ENCODE measurements around the gene CHRDL2.

The CHRDL2 gene

GRCh38 chr11:74683279-74683871, 47.9 kb downstream of the CHRDL2 start:
- FAIRE-seq: no peak

DNA sequence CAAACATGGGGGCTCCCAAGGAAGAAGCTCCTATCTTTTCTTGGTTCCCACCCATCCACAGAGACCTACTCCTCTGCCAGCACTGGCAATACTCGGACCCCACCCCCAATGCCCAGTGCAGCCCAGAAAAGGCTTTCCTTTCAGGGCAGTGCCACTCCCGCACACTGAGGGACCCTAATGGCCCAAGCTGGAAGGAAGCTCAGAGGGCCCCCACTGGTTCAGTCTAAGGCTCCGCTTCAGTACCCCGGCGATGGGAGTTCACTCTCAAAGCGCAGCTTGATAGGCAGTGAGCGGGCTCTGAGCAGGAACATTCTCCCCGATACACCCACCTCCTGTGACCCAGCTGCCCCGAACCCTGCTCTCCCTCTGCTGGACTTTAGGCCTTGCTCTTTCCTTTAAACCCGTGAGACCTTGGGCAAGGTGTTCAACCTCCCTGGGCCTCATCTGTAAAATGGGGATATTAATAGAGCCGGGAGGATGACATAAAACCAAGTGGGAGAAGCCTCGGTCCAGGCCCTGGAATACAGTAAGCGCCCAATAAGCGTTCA, 48.4 kb downstream of the CHRDL2 start:
- FAIRE-seq: no peak

DNA sequence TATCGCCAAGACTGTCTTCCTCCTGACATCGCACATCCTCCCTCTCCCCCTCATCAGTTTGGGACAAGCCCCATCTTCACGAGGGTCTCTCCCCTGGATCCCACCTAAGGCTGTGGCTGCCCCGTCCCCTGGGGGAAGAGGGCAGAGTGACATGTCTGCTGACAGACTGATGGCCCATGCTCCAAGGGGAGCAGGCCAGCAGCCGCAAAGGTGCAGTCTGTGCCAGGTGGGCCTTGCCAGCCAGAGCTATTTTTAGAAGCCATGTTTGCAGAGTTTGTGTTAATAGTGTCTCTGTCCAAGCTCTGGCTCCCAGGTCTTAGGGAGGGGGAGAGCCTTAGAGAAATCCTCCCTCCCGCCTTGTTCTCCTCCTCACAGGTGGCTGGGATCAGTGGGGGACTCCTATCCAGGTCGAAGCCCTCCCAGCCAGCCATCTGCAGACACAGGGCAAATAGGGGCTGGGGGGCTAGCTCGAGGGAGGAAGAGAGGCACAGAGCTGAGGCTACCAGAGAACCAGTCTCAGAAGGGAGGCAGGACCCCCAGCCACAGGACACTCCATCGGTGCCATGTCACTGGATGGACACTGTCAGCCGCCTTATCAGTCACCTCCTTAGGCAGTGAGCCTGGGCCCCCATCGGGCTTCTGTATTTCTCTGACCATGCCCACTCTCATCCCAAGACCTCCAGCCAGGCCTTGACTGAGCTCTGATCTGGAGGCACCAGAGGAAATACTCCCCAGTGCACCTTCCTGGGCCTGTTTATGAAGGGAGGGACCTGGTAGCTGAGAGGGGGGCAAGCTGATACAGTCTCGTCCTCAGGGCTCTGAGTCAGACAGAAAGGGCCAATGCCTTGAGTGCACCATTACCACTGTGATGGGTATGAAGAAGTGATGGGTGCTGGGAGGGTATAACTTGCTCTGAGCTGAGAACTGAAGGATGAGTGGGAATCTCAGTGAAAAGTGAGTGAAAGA, 49.3 kb downstream of the CHRDL2 start:
- FAIRE-seq: peak; percentile 72

- no peak for FAIRE-seq
Measured at GRCh38 chr11:74680703-74681531, 50.3 kb downstream of the CHRDL2 start.

- FAIRE-seq: no peak
Measured at GRCh38 chr11:74680035-74680671, 51.1 kb downstream of the CHRDL2 start.

DNA sequence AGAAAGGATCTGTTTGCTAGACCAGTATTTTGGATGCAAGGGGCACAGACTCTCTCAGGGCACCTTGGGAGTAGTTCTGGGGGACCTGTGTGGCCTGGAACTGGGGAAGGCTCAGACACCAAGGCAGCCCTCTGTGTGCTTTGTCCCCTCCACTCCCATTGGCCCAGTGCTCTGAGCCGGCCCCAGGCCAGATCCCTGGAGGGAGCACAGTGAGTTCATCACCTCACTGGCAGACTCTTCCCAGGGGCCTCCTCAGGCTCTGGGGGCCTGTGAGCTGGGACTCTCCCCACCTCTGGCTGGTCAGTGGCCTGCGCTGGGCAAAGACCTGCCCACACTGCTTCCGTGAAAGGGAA, 51.7 kb downstream of the CHRDL2 start:
- FAIRE-seq: no peak

DNA sequence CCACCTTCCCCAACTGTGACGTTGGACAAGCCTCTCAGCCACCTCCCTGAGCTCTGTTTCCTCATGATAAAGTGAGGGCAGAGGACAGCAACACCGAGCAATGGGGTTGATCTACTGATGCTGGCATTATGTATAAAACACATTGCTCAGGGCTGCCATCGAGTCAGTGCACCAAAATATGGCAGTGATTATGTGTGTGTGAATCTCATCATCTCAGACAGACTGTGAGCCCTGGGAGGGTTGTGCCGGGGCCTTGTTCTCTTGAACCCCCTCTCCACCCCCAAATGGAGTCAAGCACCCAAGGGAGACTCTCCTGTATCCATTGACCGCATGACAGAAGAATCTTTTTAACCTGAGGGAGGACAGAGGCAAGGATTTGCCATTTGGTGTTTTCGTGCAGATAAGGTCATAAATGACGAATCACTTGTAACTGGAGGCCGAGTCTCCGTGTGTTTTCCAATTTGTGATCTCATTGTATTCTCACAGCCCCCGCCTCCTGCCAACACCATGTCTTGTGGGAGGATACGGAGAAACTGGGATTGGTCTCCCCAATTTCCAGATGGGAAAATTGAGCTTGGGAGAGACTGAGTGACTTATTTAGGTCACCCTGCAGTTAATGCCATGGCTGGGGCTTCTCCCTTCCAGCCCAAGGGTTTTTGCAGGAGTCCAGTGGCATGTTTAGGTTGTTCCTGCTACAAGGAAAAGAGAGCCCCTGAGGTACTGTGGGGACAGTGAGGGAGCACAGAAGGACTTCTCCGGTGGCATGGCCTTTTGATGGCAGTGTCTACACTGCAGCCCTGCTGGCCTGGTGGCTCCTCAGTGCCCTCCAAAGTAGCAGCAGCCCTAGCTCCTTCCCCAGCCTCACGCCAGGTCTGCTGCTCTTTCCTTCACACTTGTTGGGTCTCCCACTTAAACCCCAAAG, 52.4 kb downstream of the CHRDL2 start:
- no peak for FAIRE-seq

- FAIRE-seq: no peak
Measured at GRCh38 chr11:74678041-74678440, 53.2 kb downstream of the CHRDL2 start.

- FAIRE-seq: no peak
Measured at GRCh38 chr11:74677131-74677530, 54.1 kb downstream of the CHRDL2 start.

GRCh38 chr11:74676596-74676995, 54.6 kb downstream of the CHRDL2 start:
- FAIRE-seq: no peak

GRCh38 chr11:74675761-74676160, 55.5 kb downstream of the CHRDL2 start:
- FAIRE-seq: no peak

DNA sequence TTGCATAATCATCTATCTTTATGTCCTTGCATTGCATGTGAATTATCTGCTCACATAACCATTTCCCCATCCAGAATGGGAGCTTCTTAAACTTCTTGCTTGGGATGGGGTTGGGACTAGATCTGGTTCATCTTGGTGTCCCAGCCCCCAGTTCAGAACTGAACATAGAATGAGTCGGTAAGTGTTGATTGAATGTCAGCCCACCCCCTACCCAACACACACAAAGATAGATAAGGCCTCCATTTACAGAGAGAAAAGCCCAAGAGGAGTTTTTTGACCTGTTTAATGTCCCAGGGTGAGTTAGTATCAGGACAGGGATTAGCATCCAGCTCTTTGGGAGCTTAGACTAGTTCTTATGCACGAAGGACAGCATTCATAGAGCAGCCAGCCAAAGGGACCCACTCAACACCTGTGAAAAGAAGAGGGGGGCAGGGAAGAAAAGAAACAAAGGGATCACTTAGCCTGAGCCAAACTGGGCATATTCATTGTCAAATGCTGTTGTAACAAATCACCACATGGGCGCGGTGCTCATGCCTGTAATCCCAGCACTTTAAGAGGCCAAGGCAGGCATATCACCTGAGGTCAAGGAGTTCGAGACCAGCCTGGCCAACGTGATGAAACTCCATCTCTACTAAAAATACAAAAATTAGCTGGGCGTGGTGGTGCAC, 57.4 kb downstream of the CHRDL2 start:
- FAIRE-seq: no peak

- no peak for FAIRE-seq
Measured at GRCh38 chr11:74672956-74673692, 58.1 kb downstream of the CHRDL2 start.

DNA sequence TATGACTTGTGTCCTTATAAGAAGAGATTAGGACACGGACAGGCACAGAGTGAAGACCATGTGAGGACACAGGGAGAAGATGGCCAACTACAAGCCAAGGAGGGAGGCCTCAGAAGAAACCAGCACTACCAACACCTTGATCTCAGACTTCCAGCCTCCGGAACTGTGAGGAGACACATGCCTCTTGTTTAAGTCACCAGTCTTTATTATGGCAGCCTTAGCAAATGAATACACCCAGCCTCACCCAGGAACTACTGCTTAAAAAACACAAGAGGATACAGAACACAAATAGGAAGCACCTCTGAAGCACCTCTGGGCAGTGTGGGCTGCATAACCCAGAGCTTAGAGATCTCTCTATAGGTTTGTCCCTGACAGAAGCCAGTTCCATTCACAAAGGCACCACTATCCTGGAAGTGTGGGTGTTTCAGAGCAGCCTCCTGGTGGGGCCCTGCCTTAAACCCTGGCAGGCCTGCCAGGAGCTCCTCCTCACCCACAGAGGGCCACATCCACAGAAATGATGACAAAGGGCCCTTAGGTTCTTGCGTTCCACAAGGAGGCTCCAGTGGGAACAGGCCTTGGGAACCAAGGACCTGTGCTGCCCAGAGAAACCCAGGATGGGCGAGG, 58.8 kb downstream of the CHRDL2 start:
- FAIRE-seq: no peak

GRCh38 chr11:74671520-74672196, 59.6 kb downstream of the CHRDL2 start:
- no peak for FAIRE-seq

GRCh38 chr11:74670171-74670570, 61.1 kb downstream of the CHRDL2 start:
- no peak for FAIRE-seq

DNA sequence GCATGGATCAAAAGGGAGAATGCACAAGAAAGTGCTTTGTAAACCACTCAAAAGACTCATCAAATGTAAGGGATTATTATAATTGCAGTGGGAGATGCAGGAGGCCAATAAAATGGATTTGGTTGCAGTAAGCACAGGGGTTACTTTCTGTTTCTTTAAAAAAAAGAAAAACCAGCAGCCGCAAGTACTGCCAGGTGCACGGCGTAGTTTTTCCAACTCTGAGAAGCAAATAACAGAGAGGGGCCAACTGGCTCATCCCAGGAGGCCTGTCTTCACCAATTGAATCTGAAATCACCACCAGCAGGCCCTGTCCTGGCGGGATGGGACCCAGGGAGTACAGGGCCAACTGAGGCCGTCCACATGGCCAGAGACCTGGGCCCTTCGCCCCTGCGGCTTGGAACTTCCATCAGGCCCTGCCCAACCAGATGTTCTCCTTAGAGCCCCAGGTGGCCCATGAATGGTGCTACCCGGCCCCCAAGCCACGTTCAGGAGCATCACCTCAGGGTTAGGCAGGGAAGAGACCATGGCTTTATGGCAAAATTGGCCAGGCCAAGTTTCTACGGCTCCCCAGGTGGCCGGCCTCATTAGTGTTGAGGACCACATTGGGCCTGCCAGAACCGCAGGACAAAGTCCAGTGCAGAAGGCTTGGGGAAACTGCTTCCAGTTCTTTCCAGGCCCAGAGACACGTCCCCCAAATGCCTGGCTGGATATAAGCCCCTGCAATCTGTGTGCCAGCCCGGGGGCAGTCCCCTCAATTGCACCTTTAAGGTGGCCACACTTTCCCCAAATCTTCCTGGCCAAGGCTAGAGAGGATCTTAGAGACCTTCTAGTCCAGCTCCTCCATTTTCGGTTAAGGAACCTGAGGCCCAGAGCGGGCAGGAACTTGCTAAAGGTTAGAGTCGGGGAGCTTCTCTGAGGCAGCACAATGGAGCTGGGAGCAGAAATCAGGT, 61.7 kb downstream of the CHRDL2 start:
- no peak for FAIRE-seq

DNA sequence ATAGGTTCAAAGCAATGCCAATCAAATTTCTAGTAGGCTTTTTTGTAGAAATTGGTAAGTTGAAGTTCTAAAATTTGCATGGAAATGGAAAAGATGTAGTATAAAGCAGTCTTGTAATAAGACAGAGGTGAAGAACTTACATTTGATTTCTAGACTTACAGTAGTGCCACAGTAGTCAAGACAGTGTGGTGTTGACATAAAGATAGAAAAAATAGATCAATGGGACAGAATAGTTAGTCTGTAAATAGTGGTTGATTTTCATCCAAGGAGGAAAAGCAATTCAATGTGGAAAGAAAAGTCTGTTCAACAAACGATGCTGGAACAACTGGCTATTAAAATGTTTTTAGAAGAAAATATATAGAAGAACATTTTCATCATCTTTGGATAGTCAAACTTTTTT, 67.9 kb downstream of the CHRDL2 start:
- FAIRE-seq: no peak
